D721Med (cell line): ENCODE results near the gene UBE2L3.
"Not testable (repeated sequence)": the region's sequence is repeated elsewhere in the genome, so short reads cannot be mapped to it uniquely, and the experiment has no call there.

Experiments used
- DNase-seq: peaks from one replicate; pipeline ENCODE4 v3.0.0; 2011; ENCODE audit warnings: low spot score; ENCODE audit not compliant: insufficient read length
- FAIRE-seq: peaks from 2 replicates; lab custom pipeline; 2011; peaks lifted over from hg19 to GRCh38; lab: Jason Lieb, UNC
- TF ChIP-seq, protein P1 (sequence below): IDR thresholded peaks from 2 replicates; pipeline ENCODE4 v1.5.1; 2012; ENCODE audit warnings: mild to moderate bottlenecking, control low read depth; ENCODE audit not compliant: insufficient read depth; ENCODE audit errors: missing control alignments

UBE2L3 gene

DNA sequence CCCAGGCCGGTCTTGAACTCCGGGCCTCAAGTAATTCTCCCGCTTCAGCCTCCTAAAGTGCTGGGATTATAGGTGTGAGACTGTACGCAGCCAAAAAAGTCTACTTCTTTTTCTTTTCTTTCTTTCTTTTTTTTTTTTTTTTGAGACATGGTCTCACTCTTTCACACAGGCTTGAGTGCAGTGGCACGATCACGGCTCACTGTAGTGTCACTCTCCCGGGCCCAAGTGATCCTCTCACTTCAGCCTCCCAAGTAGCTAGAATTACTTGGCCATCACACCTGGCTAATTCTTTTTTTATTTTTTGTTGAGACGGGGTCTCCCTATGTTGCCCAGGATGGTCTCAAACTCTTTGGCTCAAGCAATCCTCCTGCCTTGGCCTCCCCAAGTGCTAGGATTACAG lies 3.6 kb upstream of the UBE2L3 start:
- TF ChIP-seq, protein P1, sequence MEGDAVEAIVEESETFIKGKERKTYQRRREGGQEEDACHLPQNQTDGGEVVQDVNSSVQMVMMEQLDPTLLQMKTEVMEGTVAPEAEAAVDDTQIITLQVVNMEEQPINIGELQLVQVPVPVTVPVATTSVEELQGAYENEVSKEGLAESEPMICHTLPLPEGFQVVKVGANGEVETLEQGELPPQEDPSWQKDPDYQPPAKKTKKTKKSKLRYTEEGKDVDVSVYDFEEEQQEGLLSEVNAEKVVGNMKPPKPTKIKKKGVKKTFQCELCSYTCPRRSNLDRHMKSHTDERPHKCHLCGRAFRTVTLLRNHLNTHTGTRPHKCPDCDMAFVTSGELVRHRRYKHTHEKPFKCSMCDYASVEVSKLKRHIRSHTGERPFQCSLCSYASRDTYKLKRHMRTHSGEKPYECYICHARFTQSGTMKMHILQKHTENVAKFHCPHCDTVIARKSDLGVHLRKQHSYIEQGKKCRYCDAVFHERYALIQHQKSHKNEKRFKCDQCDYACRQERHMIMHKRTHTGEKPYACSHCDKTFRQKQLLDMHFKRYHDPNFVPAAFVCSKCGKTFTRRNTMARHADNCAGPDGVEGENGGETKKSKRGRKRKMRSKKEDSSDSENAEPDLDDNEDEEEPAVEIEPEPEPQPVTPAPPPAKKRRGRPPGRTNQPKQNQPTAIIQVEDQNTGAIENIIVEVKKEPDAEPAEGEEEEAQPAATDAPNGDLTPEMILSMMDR, result no peak
- DNase-seq, result no peak
- FAIRE-seq, result no peak

DNA sequence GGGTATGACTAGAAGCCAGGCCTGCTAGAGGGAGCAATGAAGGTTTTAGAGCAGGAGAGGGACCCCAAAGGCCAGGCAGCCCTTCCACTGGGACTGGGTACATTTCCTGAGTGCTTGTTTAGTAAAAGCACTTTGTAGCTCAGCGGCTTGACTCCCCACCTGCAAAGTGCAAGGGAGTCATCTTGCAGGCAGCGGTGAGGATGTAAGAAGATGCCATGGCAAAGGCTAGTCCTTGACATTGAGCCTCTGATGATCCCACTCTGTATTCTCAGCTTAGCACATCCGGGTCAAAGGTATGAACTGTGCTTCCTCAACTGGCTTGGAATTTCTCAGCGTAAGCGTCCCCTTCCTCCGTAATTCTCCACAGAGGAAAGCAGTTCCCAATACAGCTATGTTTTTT lies 3.1 kb upstream of the UBE2L3 start:
- TF ChIP-seq, protein P1, result no peak
- DNase-seq, result no peak
- no peak for FAIRE-seq

DNA sequence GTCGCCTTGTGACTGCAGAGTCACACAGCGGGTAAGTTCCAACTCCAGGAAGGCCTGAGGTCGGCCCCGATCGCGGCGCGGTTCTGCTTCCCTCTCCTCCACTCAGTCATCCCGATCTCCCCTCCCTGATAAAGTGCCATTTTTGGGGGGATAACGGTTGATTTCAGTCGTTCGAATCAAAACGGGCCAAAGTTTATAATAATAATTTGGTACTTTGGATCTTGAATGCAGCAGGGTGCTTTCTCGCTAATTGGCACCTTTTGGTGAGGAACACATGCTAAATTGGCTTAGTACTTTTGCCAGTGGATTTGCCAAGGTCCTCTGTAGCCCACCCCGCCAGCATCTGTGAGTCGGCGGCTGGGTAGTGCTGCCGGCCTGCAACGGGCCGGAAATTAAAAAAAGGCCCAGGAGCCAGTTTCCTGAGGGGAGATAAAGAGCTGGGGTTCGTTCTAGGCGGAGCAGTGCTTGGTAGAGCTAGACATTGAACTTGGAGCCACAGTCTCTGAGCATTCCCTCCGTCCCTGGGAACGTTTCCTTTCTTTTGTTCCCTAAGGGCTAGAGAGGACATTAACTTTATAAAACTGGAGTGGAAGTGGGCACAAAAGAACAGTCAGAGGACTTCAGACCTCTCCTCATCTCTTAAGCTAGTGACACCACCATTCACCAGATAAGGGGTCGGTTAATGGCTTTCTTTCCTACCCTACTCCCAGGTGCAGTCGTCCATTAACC lies 997 bp downstream of the UBE2L3 start:
- DNase-seq (no peak), FAIRE-seq (no peak)
- TF ChIP-seq, protein P1, result no peak

DNA sequence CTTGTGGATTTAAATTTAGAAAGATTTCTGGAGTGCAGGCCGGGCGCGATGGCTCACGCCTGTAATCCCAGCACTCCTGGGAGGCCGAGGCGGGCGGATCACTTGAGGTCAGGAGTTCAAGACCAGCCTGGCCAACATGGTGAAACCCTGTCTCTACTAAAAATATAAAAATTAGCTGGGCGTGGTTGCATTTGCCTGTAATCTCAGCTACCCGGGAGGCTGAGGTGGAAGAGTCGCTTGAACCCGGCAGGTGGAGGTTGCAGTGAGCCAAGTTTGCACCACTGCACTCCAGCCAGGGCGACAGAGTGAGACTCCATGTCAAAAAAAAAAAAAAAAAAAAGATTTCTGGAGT lies 1.5 kb downstream of the UBE2L3 start:
- not testable (repeated sequence) for FAIRE-seq, DNase-seq

DNA sequence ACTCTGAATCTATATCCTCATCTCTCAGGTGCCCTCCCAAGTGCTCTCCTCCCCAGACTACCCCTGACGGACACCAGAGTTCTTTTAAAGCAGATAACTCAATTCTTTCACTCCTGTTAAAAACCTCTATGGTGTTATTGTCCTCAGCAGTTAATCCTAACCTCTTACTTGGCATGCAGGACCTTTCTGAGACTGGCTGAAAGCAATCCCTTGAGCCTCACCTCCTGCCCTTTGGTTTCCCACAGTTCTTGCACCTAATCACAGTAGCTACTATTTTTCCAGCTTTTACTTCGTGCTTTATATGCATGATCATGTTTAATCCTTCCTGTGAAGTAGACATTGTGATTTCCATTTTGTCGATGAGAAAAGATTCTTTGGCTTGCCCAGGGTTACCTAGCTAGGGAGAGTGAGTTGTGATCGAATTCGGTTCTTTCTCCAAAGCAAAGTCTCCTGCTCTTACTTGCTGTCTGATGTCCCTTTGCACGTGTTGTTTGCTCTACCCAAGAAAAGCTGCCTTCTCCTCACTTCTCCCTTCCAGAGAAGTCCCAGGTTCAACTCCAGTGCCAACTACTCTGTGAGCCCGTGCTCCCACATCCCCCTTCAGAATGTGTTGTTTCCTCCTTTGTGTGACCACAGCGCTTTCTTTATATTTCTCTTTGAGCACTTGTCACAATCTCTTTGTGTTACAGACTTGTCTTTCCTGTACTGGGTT lies 2.1 kb downstream of the UBE2L3 start:
- DNase-seq (no peak), FAIRE-seq (no peak)
- TF ChIP-seq, protein P1, result no peak

DNA sequence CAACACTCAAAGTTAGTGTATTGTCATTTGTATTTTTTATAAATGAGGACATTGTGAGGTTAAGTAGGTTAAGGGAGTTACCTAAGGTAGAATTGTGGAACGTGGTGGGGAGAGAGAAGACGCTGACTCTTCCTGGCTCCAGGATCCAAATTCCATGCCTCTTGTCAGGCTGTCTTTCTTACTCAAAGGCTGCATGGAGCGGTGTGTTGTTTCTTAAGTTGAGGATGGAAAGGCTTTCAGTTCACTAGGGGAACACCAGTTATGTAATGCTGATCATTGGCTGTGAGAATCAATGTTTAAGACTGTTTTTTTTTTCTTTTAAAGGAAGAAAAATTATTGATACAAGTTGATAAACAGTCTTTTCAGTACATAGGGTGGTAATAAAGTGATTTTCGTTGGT lies 2.9 kb downstream of the UBE2L3 start:
- no peak for FAIRE-seq
- TF ChIP-seq, protein P1, result no peak
- no peak for DNase-seq

DNA sequence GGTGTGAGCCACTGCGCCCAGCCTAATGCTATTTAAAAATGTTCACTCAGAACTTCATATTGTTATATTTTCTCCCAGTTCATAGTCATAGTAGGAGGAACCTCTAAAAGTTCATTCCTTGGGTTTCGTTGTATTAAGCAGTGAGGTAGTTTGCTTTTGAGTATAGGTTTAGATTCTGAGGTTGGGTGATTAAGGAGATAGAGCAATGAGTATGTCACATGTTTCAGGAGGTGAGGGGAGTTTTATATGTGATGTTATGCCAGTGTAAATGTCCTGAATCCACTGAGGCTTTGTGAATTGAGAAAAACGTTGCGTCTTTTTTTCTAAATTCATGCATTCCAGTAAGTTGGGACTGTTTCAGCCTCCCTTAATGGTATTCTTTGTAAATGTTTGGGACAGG lies 4.2 kb downstream of the UBE2L3 start:
- DNase-seq, result no peak
- TF ChIP-seq, protein P1, result no peak
- FAIRE-seq, result no peak
